ENCODE data around the gene CELSR2.

DNA sequence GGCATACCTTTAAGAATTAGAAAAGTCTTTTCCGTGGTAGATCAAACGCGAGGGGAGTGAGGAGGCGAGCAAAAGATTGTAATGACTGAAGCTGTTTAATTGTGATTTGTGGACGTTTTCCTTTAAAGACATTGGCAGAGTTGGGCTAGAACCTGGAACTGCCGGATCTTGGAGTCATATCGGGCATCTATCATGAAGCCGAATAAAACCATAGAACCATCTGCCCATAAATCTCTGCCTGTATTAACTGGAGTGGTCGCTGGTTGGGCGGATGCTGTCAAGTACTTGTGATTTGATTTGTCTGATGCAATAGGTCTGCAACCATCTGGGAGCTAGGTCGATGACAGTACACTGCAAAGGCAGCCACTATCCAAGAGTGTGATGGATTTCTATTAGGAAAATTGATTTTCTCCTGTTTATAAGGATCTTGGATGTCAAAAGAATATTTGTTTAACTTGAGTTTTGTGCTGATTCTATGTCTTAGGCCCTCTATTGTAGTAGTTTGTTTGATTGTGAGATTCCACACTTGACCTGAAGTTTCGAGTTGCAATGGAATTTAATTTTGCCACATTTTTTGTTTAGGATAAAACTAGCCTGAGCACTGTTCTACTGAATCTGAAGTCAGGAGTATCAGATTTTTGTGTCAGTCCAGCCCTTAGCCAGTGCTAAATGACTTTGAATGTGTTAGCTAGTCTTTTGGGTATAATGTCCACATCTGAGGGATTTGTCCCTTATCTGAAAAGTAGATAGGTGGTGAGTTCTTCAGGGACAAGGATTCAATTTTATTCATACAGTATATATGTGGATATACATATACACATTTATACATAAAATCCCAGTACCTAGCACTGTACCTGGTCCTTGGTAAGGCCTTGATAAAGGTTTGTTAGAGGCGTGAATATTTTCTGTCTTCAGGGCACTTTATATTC, 34.4 kb upstream of the CELSR2 start:
- TF ChIP-seq CTCF (IDR thresholded peaks at IDR 0.05) (no peak), ZFX (IDR thresholded peaks at IDR 0.05; ENCODE audit: borderline replicate concordance) (no peak)
